Parathyroid adenoma (tissue), 2 donors: Measurements from ENCODE around the gene TCIRG1.
A peak's percentile ranks its signal among the peaks of the same experiment; 100 is the strongest.

Experiments used
- H2AFZ ChIP-seq: fragments of 300-600 bp; sonication (generic); one replicate; pipeline ENCODE4 v1.7.0; 2017; ENCODE audit warnings: antibody characterized with exemption, mild to moderate bottlenecking
- H3K27ac ChIP-seq: fragments of 300-600 bp; sonication (generic); one replicate; pipeline ENCODE4 v1.7.0; 2017
- H3K27me3 ChIP-seq: fragments of 300-600 bp; sonication (generic); one replicate; pipeline ENCODE4 v1.7.0; 2017; ENCODE audit warnings: low read length; ENCODE audit not compliant: control insufficient read depth, insufficient read depth
- H3K36me3 ChIP-seq: fragments of 300-600 bp; sonication (generic); one replicate; pipeline ENCODE4 v1.7.0; 2017; ENCODE audit warnings: low read length; ENCODE audit not compliant: control insufficient read depth, insufficient read depth
- H3K4me1 ChIP-seq: fragments of 300-600 bp; sonication (generic); one replicate; pipeline ENCODE4 v1.7.0; 2017; ENCODE audit warnings: control low read depth
- H3K4me2 ChIP-seq: fragments of 300-600 bp; sonication (generic); one replicate; pipeline ENCODE4 v1.7.0; 2017; ENCODE audit warnings: low read length
- H3K4me3 ChIP-seq: fragments of 300-600 bp; sonication (generic); one replicate; pipeline ENCODE4 v1.7.0; 2017; ENCODE audit warnings: low read depth, low read length
- H3K79me2 ChIP-seq: fragments of 300-600 bp; sonication (generic); one replicate; pipeline ENCODE4 v1.7.0; 2017; ENCODE audit warnings: control low read depth
- H3K9ac ChIP-seq: fragments of 300-600 bp; sonication (generic); one replicate; pipeline ENCODE4 v1.7.0; 2017; ENCODE audit warnings: mild to moderate bottlenecking
- H3K9me3 ChIP-seq: fragments of 300-600 bp; sonication (generic); one replicate; pipeline ENCODE4 v1.7.0; 2017; ENCODE audit warnings: low read length; ENCODE audit not compliant: control insufficient read depth
- TF ChIP-seq, protein P1 (sequence below): fragments of 300-600 bp; sonication (generic); IDR thresholded peaks from one replicate; pipeline ENCODE4 v1.7.0; 2017; ENCODE audit warnings: antibody characterized with exemption, mild to moderate bottlenecking
- donor health status: primary hyperparathyroidism.

TCIRG1 gene

DNA sequence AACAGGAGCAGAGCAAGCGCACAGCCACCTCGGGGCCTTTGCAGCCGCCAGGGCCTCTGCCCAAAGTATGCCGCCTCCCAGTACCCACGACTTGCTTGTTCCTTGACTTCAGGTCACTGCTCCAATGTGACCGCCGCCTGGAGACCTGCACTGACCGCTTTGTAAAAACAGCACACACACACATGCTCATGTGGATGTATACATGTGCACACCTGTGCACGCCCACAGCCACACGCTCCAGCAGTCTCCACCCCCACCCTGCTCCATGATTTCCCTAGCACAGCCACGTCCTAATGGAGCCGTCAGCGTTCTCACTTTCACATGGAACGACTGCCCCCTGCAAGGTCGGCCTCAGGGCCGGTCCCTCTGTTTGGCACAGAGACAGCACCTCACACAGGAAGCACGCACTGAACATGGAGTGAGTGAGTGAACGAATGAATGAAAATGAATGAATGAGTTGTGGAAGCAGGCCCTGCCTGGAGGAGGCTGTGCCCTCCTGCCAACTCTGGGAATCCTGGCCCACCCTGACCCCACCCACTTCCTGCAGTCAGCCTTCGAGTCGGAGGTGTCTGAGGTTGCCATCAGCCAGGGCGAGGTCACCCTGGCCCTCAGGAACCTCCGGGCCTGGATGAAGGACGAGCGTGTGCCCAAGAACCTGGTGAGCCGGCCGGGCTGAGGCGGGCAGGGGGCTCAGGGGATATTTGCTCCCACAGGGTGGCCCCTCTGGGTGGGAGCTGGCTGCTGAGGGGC lies 20.7 kb upstream of the TCIRG1 start:
- Histone ChIP-seq H2AFZ (no peak overlapping the region), H3K4me3 (no peak overlapping the region), H3K79me2 (no peaks in the 10 kb centered on the region), H3K9ac (no peak overlapping the region), H3K4me1 (no peaks in the 10 kb centered on the region), H3K36me3 (no peaks in the 10 kb centered on the region), H3K27ac (no peak overlapping the region), H3K4me2 (no peak overlapping the region), H3K27me3 (no peaks in the 10 kb centered on the region), H3K9me3 (no peaks in the 10 kb centered on the region)
- TF ChIP-seq, protein P1, sequence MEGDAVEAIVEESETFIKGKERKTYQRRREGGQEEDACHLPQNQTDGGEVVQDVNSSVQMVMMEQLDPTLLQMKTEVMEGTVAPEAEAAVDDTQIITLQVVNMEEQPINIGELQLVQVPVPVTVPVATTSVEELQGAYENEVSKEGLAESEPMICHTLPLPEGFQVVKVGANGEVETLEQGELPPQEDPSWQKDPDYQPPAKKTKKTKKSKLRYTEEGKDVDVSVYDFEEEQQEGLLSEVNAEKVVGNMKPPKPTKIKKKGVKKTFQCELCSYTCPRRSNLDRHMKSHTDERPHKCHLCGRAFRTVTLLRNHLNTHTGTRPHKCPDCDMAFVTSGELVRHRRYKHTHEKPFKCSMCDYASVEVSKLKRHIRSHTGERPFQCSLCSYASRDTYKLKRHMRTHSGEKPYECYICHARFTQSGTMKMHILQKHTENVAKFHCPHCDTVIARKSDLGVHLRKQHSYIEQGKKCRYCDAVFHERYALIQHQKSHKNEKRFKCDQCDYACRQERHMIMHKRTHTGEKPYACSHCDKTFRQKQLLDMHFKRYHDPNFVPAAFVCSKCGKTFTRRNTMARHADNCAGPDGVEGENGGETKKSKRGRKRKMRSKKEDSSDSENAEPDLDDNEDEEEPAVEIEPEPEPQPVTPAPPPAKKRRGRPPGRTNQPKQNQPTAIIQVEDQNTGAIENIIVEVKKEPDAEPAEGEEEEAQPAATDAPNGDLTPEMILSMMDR = no peak

DNA sequence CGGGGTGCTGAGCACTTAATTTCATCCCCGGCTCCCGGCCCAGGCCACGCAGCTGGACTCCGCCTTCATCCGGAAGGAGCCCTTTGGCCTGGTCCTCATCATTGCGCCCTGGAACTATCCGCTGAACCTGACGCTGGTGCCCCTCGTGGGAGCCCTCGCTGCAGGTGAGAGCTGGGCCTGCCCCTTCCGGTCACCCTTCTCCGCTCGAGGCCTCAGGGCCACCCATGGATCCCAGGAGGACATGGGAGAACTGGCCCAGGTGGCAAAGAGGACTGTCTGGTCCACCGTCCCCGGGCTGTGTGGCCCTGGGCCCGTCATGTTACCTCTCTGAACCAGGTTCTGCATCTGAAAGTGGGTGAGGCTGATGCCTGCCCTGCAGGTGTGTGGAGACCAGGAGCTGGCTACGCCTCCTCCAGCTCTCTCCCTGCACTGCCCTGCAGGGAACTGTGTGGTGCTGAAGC lies 20.1 kb upstream of the TCIRG1 start:
- no peaks in the 10 kb centered on the region for H3K79me2 ChIP-seq
- H3K4me1 ChIP-seq = no peaks in the 10 kb centered on the region
- H3K9me3 ChIP-seq = no peaks in the 10 kb centered on the region
- TF ChIP-seq, protein P1 = no peak
- no peaks in the 10 kb centered on the region for H3K36me3 ChIP-seq
- H3K4me2 ChIP-seq = no peak overlapping the region
- no peak overlapping the region for H3K4me3 ChIP-seq
- H3K9ac ChIP-seq = no peak overlapping the region
- no peak overlapping the region for H3K27ac ChIP-seq
- no peak overlapping the region for H2AFZ ChIP-seq
- H3K27me3 ChIP-seq = no peaks in the 10 kb centered on the region

DNA sequence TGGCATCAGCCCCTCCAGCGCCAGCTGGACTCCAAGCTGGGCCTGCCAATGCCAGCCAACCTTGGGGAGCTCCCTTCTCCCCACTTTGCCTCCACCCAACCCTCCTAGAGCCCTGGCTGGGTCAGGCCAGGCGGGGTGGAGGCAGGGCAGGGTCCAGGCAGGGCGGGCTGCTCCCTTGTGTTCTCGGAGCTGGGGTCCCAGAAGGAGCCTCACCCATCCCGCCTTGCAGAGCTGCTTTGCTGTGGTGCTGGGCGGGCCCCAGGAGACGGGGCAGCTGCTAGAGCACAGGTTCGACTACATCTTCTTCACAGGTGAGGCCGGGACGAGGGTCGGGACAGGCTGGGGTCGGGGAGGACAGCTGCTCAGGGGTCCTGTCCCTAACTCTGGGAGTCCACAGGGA lies 19.3 kb upstream of the TCIRG1 start:
- H3K27me3 ChIP-seq = no peaks in the 10 kb centered on the region
- no peak overlapping the region for H3K4me2 ChIP-seq
- no peak overlapping the region for H2AFZ ChIP-seq
- H3K9ac ChIP-seq = no peak overlapping the region
- TF ChIP-seq, protein P1 = no peak
- H3K79me2 ChIP-seq = no peaks in the 10 kb centered on the region
- no peaks in the 10 kb centered on the region for H3K9me3 ChIP-seq
- no peaks in the 10 kb centered on the region for H3K4me1 ChIP-seq
- no peak overlapping the region for H3K27ac ChIP-seq
- H3K36me3 ChIP-seq = no peaks in the 10 kb centered on the region
- H3K4me3 ChIP-seq = no peak overlapping the region

DNA sequence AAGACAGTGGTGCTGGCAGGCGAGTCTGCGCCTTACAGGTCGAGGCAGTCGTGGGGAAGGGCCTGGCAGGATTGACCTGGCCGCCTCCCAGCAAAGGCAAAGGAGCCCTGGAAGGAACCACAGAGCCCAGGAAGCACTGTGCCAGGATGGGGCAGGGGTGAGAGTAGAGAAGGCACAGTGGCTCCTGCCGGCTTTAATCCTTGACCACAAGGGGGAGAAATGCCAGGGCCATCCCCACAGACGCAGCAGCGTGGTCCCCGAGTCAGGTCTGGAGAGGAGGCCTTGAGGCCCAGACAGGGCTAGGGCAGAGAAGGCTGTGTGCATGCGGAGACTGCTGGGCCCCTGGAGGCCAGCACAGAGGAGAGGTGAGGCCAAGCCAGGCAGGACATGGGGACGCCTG lies 18.2 kb upstream of the TCIRG1 start:
- Histone ChIP-seq H3K27me3 (no peaks in the 10 kb centered on the region), H2AFZ (no peak overlapping the region), H3K36me3 (no peaks in the 10 kb centered on the region), H3K4me2 (no peak overlapping the region), H3K27ac (no peak overlapping the region), H3K9me3 (no peaks in the 10 kb centered on the region), H3K79me2 (no peaks in the 10 kb centered on the region), H3K4me1 (no peaks in the 10 kb centered on the region), H3K9ac (no peak overlapping the region), H3K4me3 (no peak overlapping the region)
- TF ChIP-seq, protein P1 = no peak

DNA sequence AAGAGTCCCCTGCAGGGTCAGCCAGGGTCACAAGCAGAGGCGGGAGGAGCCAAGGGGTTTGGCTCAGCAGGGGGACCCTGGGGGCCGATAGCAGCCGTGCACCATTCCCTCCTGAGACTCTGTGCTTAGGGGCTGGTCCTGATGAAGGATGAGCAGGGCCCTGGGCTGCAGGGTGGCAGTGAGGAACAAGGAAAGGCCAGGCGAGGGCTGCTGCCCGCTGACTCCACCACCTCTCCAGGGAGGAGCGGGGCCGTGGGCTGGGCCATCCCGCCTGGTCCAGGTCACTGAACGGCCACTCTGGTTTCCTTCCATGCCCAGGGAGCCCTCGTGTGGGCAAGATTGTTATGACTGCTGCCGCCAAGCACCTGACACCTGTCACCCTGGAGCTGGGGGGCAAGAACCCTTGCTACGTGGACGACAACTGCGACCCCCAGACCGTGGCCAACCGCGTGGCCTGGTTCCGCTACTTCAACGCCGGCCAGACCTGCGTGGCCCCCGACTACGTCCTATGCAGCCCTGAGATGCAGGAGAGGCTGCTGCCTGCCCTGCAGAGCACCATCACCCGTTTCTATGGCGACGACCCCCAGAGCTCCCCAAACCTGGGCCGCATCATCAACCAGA lies 17.5 kb upstream of the TCIRG1 start:
- H3K4me1 ChIP-seq = no peaks in the 10 kb centered on the region
- H3K9me3 ChIP-seq = no peaks in the 10 kb centered on the region
- no peaks in the 10 kb centered on the region for H3K27me3 ChIP-seq
- H2AFZ ChIP-seq = no peak overlapping the region
- H3K4me3 ChIP-seq = no peak overlapping the region
- H3K9ac ChIP-seq = no peak overlapping the region
- TF ChIP-seq, protein P1 = peak; percentile 34
- H3K79me2 ChIP-seq = no peaks in the 10 kb centered on the region
- no peak overlapping the region for H3K27ac ChIP-seq
- H3K4me2 ChIP-seq = no peak overlapping the region
- no peaks in the 10 kb centered on the region for H3K36me3 ChIP-seq
